ENCODE results near the gene TUBGCP2.

The TUBGCP2 gene

GRCh38 chr10:133253361-133253955 lies 55.2 kb downstream of the TUBGCP2 start:
- no peak for DNase-seq
- in situ Hi-C loops (cut with HindIII; ENCODE audit: low pct_ligation_motif_present, low sequenced_read_pairs), result no loop called here
- H3K27ac ChIP-seq, result no peak overlapping the region
- no peak overlapping the region for H3K4me3 ChIP-seq (ENCODE audit: low read depth, low read length)
- TF ChIP-seq, protein P1, sequence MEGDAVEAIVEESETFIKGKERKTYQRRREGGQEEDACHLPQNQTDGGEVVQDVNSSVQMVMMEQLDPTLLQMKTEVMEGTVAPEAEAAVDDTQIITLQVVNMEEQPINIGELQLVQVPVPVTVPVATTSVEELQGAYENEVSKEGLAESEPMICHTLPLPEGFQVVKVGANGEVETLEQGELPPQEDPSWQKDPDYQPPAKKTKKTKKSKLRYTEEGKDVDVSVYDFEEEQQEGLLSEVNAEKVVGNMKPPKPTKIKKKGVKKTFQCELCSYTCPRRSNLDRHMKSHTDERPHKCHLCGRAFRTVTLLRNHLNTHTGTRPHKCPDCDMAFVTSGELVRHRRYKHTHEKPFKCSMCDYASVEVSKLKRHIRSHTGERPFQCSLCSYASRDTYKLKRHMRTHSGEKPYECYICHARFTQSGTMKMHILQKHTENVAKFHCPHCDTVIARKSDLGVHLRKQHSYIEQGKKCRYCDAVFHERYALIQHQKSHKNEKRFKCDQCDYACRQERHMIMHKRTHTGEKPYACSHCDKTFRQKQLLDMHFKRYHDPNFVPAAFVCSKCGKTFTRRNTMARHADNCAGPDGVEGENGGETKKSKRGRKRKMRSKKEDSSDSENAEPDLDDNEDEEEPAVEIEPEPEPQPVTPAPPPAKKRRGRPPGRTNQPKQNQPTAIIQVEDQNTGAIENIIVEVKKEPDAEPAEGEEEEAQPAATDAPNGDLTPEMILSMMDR (IDR thresholded peaks at IDR 0.05; ENCODE audit: low read depth, low read length, missing control alignments), result no peak
- peaks cover 12% of the 10 kb centered on the region for H3K27me3 ChIP-seq (replicated peaks)
- no peaks in the 10 kb centered on the region for H3K36me3 ChIP-seq (replicated peaks)

- H3K4me3 ChIP-seq (ENCODE audit: low read depth, low read length), result no peak overlapping the region
- H3K27ac ChIP-seq, result no peak overlapping the region
- no peaks in the 10 kb centered on the region for H3K36me3 ChIP-seq (replicated peaks)
- in situ Hi-C loops (cut with HindIII; ENCODE audit: low pct_ligation_motif_present, low sequenced_read_pairs), result no loop called here
- peaks cover 15% of the 10 kb centered on the region for H3K27me3 ChIP-seq (replicated peaks)
- DNase-seq, result no peak
- TF ChIP-seq, protein P1 (IDR thresholded peaks at IDR 0.05; ENCODE audit: low read depth, low read length, missing control alignments), result no peak
Measured at GRCh38 chr10:133252223-133252552, 56.5 kb downstream of the TUBGCP2 start.

- in situ Hi-C loops (cut with HindIII; ENCODE audit: low pct_ligation_motif_present, low sequenced_read_pairs), result no loop called here
- TF ChIP-seq, protein P1 (IDR thresholded peaks at IDR 0.05; ENCODE audit: low read depth, low read length, missing control alignments), result no peak
- H3K27me3 ChIP-seq (replicated peaks), result peaks cover 15% of the 10 kb centered on the region
- no peaks in the 10 kb centered on the region for H3K36me3 ChIP-seq (replicated peaks)
- no peak overlapping the region for H3K27ac ChIP-seq
- no peak for DNase-seq
- no peak overlapping the region for H3K4me3 ChIP-seq (ENCODE audit: low read depth, low read length)
Measured at GRCh38 chr10:133251388-133252222, 57.1 kb downstream of the TUBGCP2 start.

GRCh38 chr10:133249975-133250754 lies 58.5 kb downstream of the TUBGCP2 start:
- in situ Hi-C loops (cut with HindIII; ENCODE audit: low pct_ligation_motif_present, low sequenced_read_pairs), result no loop called here
- no peak for DNase-seq
- Histone ChIP-seq H3K36me3 (replicated peaks) (no peaks in the 10 kb centered on the region), H3K4me3 (ENCODE audit: low read depth, low read length) (no peak overlapping the region), H3K27me3 (replicated peaks) (peaks cover 15% of the 10 kb centered on the region), H3K27ac (no peak overlapping the region)
- TF ChIP-seq, protein P1 (IDR thresholded peaks at IDR 0.05; ENCODE audit: low read depth, low read length, missing control alignments), result no peak

GRCh38 chr10:133249094-133249780 lies 59.4 kb downstream of the TUBGCP2 start:
- TF ChIP-seq, protein P1 (IDR thresholded peaks at IDR 0.05; ENCODE audit: low read depth, low read length, missing control alignments), result no peak
- in situ Hi-C loops (cut with HindIII; ENCODE audit: low pct_ligation_motif_present, low sequenced_read_pairs), result no loop called here
- Histone ChIP-seq H3K4me3 (ENCODE audit: low read depth, low read length) (no peak overlapping the region), H3K36me3 (replicated peaks) (no peaks in the 10 kb centered on the region), H3K27ac (no peak overlapping the region), H3K27me3 (replicated peaks) (peaks cover 15% of the 10 kb centered on the region)
- no peak for DNase-seq

Measured in brain microvascular endothelial cell (primary cell).